ENCODE measurements around the gene GRID1.

Gene GRID1

GRCh38 chr10:86205306-86206239, 161.0 kb downstream of the GRID1 start:
- no peak for DNase-seq

- peak in 1 of 2 donors; percentile 24 for DNase-seq
Measured at GRCh38 chr10:86204421-86205305, 161.9 kb downstream of the GRID1 start.

DNA sequence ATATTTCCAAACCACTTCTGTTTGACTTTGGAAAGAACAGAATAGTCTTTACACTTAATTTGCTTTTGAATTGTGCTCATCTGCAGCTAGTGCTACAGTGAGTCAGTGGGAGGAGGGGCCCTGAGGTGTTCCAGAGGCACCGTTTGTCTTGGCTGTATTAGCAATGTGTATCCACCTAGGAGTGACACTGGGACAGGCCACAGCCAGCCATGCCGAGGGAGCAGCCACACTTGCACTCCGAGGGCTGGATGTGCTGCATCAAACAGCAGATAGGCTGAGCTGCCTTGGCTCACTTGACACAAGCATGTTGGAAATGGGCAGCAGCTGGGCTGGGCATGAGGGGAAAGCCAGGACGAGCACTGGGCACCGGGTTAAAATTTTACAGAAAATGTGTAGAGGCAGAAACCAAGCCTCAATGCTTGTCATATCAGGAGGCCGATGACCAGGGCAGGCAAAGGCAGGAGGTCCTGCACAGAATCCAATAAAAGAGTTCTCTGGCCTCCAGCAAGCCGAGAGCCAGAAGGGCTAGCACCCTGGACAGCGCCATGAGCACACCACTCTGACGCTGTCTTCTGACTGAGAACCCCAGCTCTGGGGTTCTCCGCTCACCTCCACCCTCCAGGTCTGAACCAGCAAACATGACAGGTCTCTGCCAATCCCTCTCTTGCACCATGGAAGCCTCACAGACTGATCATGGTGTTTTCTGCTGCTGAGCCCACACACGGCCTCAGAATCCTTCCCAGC, 163.3 kb downstream of the GRID1 start:
- no peak for DNase-seq

DNA sequence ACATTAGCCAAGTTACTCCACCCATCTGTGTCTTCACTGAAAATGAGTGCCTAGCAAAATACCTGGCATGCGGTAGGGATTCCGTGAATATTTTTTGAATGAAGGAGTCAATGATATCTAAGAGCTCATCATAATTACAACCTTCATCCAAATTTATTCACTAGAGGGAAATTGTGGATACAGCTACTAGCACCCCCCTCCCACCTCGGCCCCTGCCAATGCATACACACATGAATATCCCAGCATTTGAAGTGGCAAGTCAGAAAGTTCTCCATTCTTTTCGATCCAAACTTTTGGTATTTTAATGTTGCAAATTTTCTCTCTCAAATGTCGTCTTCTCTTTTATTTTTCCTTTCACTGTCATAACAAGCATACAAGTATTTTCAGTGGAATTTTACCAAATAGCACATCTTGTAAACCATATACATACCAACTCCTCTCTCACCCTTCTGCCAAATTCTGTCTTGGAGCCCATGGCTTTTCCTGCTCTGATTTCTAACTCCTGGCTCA, 164.3 kb downstream of the GRID1 start:
- no peak for DNase-seq

DNA sequence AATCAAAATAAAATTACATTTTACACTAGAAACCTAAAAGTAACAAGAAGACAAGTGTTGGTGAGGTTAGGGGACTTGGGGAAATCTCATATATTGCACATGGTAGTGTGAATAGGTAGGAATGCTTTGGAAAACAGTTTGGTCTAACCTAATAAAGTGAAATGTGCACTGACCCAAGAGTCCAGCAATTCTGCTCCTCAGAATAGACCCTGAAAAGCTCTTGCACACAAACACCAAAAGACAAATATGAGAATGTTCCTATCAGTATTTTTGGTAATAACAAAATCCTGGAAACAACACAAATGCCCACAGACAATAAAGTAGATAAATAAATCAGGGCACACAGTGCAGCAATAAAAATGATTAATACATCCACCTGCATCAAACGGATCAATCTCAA, 165.7 kb downstream of the GRID1 start:
- DNase-seq = no peak

DNA sequence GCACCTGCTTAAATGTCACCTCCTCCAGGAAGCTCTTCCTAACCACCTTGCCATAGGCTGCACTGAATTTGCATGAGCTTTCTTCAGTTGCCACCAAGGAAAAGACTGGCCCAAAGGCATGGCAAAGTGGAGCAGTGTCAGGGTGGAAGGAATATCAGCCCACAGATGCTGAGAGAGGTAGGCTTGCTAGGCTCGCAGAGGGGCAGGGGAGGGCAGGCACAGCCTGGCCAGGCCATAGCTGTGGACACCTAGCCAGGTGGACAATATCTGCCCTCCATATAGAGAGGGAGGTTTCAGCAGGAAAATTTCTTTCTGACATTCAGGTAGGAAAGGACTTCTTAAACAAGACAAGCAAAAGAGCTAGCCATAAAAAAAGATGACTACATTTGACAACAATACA, 166.3 kb downstream of the GRID1 start:
- no peak for DNase-seq

- no peak for DNase-seq
Measured at GRCh38 chr10:86199041-86199440, 167.6 kb downstream of the GRID1 start.

GRCh38 chr10:86198271-86198670, 168.3 kb downstream of the GRID1 start:
- DNase-seq = no peak

- no peak for DNase-seq
Measured at GRCh38 chr10:86197166-86197790, 169.3 kb downstream of the GRID1 start.

DNA sequence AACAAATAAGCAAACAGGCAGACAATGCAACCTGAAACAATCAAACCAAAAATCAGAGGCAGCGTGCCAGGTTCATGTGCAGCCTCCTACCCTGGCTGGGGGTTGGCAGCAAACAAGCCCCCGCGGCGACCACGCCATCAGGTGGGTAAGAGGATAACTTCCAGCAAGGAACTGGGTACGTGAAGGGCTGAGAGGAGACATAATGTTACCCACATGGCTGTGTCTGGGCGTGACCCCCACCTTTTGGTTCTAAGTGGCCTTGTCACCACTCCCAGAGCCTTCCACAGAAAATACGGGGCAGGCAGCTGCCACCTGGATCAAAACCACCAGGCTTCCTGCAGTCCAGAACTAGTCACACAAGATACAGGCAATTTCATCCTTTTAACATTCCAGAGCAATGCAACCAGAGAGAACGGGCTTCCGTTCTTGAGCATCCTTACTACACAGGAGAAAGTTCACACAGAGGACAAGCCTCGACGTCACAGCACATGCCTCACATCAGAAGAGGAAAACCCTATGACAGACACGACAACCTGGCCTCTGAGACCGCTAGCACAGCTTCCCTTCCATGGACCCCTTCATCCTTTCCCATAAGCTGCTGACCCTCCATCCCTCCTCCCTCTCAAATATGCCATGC, 171.0 kb downstream of the GRID1 start:
- no peak for DNase-seq

- DNase-seq = no peak
Measured at GRCh38 chr10:86194684-86195083, 171.9 kb downstream of the GRID1 start.

DNA sequence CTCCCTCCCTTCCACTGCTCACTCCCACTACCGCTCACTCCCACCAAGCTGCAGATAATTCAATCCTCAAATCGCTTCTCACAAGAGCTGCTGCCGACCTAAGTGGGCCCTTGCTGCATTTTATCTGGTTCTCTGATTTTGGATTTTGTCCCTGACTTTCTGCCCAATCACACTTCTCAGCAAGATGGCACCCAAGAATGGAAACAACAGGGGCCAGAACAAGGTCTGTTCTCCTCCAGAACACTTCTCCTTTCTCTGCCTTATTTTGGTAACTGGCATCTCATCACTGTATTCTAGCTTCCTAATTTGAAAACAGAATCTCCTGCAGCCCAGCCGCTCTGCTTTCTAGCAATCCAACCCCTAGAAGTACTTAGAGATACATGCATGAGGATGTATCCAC, 172.8 kb downstream of the GRID1 start:
- DNase-seq = no peak

- DNase-seq = no peak
Measured at GRCh38 chr10:86192691-86193090, 173.9 kb downstream of the GRID1 start.

GRCh38 chr10:86192147-86192546, 174.4 kb downstream of the GRID1 start:
- no peak for DNase-seq

DNA sequence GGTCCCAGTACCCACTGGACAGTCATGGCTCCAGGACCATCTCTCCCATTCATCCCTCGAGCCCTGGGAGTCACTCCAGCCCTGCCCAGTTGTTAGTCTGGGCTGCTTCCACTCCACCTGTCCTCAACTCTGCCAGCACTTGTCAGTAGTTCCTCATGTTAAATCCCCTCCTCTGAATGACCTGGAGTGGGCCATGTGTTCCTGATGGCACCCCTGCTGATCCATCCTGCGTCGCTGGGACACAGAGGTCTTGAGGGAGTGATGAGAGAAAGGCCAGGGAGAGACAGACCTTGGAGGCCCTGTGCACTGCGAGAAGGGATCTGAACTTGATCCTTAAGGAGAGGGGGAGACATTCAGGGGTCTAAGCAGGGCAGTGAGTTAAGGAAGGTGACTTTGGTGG, 174.9 kb downstream of the GRID1 start:
- DNase-seq = no peak

DNA sequence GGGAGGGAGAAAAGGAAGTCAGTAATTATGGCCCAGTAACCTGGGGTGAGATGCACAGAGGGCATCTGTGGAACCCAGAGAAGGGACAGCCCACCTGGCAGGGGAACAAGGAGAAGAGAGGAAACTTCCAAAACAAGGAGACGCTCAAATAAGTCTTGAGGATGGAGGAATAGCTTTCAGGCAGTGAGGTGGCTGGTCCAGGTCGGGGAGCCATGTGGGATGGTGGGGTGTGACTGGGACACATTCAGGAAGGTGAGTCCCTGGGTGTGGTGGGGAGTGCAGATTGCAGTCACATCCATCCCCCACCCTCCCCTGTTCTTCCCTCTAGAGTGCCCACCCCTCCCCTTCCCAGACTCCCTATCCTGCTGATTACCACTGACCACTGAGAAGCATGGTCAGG, 175.4 kb downstream of the GRID1 start:
- no peak for DNase-seq

DNA sequence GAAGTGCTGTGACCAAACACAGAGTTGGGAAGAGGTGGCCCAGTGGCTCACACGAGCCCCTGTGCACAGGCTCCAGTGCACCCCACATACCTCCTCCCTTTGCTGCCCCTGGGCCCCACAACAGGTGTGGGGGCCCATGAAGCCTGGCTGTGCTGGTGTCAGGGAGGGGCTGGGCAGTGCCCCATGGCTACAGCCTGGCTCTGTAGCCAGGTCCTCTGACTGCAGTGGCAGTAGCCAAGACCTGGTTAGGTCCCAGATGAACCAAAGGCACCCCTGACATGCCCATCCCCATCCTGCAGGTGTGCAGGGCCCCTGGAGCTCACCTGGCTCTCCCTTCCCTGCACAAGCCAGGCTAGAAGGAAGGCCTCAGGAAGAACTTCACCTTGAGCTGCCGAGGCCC, 176.3 kb downstream of the GRID1 start:
- no peak for DNase-seq

DNA sequence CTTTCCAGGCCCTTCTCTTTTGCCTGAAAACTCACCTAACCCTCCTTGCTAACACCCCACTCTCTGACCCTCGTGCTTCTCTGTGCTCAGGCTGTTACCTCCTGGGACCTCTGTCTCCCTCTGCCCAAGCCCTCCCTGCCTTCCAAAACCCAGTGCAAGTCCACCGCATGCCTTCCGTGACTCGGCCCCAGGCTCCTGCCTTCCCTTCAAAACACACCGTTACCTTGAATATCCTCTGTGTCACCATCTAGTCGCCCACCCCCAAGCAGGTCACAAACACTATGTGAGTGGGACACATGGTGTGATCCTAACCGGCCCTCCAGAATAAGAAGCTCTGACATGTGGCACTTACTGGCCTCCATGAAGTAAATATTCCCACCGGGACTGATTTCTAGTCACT, 176.7 kb downstream of the GRID1 start:
- DNase-seq = no peak

DNA sequence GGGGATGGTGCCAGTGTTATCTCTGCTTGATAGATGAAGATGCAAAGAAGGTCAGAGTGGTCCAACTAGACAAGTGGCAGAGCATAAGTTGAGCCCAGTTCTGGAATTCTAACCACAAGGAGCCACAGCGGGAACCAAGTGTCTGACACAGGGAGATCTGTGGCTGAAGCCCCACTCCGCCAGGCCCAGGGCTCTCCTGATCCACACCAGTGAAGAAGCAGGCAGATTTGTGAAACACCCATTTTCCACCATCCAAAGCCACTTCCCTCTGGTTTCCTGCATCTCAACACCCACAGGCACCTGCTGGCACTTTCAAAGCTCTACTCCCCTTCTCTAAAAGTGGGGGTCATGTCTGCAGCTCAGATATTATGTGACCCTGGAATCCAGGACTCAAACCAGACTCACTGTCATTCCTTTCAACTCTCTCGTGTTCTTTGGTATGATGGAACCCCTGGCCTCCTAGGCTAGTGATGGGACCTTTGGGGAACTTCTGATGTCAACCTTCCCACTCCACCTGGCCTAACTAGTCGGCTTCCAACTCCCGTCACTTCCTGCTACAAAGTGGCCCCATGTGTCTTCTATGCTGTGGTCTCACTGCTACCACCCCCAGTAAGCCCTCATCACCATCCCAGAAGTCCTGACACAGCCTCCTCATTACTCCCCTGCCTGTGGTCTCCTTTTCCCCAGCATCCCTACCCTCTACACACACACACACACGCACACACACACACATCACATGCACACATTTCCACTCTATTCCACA, 177.6 kb downstream of the GRID1 start:
- no peak for DNase-seq

- peak; percentile 45 to 46 for DNase-seq
Measured at GRCh38 chr10:86188326-86188725, 178.3 kb downstream of the GRID1 start.
